CD14-positive monocyte (primary cell): Measurements from ENCODE around the gene CLEC11A. TPM values are rescaled to one million over a fixed set of nuclear protein-coding genes. Genes with fewer than 3 reads are reported as not detected.

ENCODE experiments used
- DNase-seq, 3 donors: peaks; one replicate each; pipeline ENCODE4 v3.0.0-alpha.2; 2011 to 2022
- H2AFZ ChIP-seq: 2 replicates; pipeline ENCODE4 v1.6.0; 2012; ENCODE audit warnings: mild to moderate bottlenecking, low read depth, low read length, inconsistent platforms; ENCODE audit not compliant: insufficient read depth, poor library complexity, severe bottlenecking
- H3K27ac ChIP-seq, 2 donors: 1 replicate in 1 of 2; 2 replicates in 1 of 2; pipeline ENCODE4 v1.5.1; 2012 to 2013; ENCODE audit warnings: low read length in 2 of 2, control low read depth in 1 of 2, inconsistent platforms in 1 of 2, low read depth in 1 of 2, mild to moderate bottlenecking in 1 of 2
- H3K27me3 ChIP-seq, 2 donors: one replicate each; pipeline versions ENCODE4 v1.6.0 to v1.6.1; 2011 to 2013; ENCODE audit warnings: low read length in 2 of 2; ENCODE audit not compliant: control insufficient read depth in 2 of 2, insufficient read depth in 2 of 2
- H3K36me3 ChIP-seq, 2 donors: replicated peaks in 1 of 2; 1 replicate in 1 of 2; 2 replicates in 1 of 2; pipeline versions ENCODE4 v1.5.1 to v1.6.1; 2012 to 2013; ENCODE audit warnings: low read length in 2 of 2, control low read depth in 1 of 2, inconsistent platforms in 1 of 2, mild to moderate bottlenecking in 1 of 2; ENCODE audit not compliant: insufficient read depth in 2 of 2, control insufficient read depth in 1 of 2
- H3K4me1 ChIP-seq, 2 donors: 1 replicate in 1 of 2; 2 replicates in 1 of 2; pipeline versions ENCODE4 v1.5.1 to v1.6.1; 2012 to 2013; ENCODE audit warnings: low read length in 2 of 2, control low read depth in 1 of 2, inconsistent platforms in 1 of 2, mild to moderate bottlenecking in 1 of 2, moderate library complexity in 1 of 2; ENCODE audit not compliant: insufficient read depth in 2 of 2, control insufficient read depth in 1 of 2
- H3K4me2 ChIP-seq: replicated peaks from 2 replicates; pipeline ENCODE3; 2012; ENCODE audit warnings: low read length, moderate library complexity, mild to moderate bottlenecking; ENCODE audit not compliant: poor library complexity, severe bottlenecking; ENCODE audit errors: extremely low read depth
- H3K4me3 ChIP-seq, 3 experiments: fragments of 200-600 bp in 1 of 3; sonication (generic) in 1 of 3; replicated peaks in 1 of 3; 1 replicate in 2 of 3; 2 replicates in 1 of 3; pipeline ENCODE4 v1.5.1; 2011 to 2013; ENCODE audit warnings: low read length in 3 of 3, mild to moderate bottlenecking in 3 of 3, control low read depth in 2 of 3, low read depth in 2 of 3, inconsistent platforms in 1 of 3, moderate library complexity in 1 of 3
- H3K79me2 ChIP-seq: 2 replicates; pipeline ENCODE4 v1.6.0; 2012; ENCODE audit warnings: mild to moderate bottlenecking, control low read depth, inconsistent platforms, low read length, moderate library complexity; ENCODE audit not compliant: insufficient read depth
- H3K9ac ChIP-seq: 2 replicates; pipeline ENCODE4 v1.6.0; 2017; ENCODE audit warnings: low read length, mild to moderate bottlenecking; ENCODE audit not compliant: insufficient read depth, poor library complexity, severe bottlenecking
- H3K9me3 ChIP-seq, 2 donors: replicated peaks in 1 of 2; 1 replicate in 1 of 2; 2 replicates in 1 of 2; pipeline versions ENCODE4 v1.5.1 to v1.6.1; 2012 to 2013; ENCODE audit warnings: low read length in 2 of 2, control low read depth in 1 of 2; ENCODE audit not compliant: control insufficient read depth in 1 of 2, insufficient read depth in 1 of 2
- H4K20me1 ChIP-seq: 2 replicates; pipeline ENCODE4 v1.6.0; 2012; ENCODE audit warnings: mild to moderate bottlenecking, low read length, control low read depth, moderate library complexity; ENCODE audit not compliant: insufficient read depth
- H3K27ac Mint-ChIP-seq, 7 donors: one replicate each; pipeline ENCODE4 v1.8.0; 2020; ENCODE audit warnings: mild to moderate bottlenecking in 7 of 7, mixed read lengths in 7 of 7, moderate library complexity in 6 of 7, inconsistent platforms in 2 of 7
- H3K27me3 Mint-ChIP-seq, 3 donors: one replicate each; pipeline ENCODE4 v1.8.0; 2021 to 2022; ENCODE audit warnings: low read depth in 3 of 3, mild to moderate bottlenecking in 3 of 3, mixed read lengths in 3 of 3, moderate library complexity in 3 of 3, inconsistent platforms in 1 of 3
- H3K36me3 Mint-ChIP-seq, 2 donors: one replicate each; pipeline ENCODE4 v1.8.0; 2020; ENCODE audit warnings: mixed read lengths in 2 of 2, inconsistent platforms in 1 of 2, mild to moderate bottlenecking in 1 of 2
- H3K4me1 Mint-ChIP-seq: one replicate; pipeline ENCODE4 v1.8.0; 2020; ENCODE audit warnings: mild to moderate bottlenecking, mixed read lengths
- H3K4me3 Mint-ChIP-seq, 2 donors: one replicate each; pipeline ENCODE4 v1.8.0; 2020; ENCODE audit warnings: mild to moderate bottlenecking in 2 of 2, mixed read lengths in 2 of 2, moderate library complexity in 1 of 2
- H3K9me3 Mint-ChIP-seq, 7 donors: one replicate each; pipeline ENCODE4 v1.8.0; 2020 to 2022; ENCODE audit warnings: mixed read lengths in 7 of 7, mild to moderate bottlenecking in 6 of 7, moderate library complexity in 6 of 7, inconsistent platforms in 2 of 7
- WGBS: methylation state at CpG from one replicate; pipeline ENCODE4 v1.1.5; 2013; ENCODE audit warnings: missing lambda C conversion rate; ENCODE audit not compliant: insufficient coverage; 5-methylcytosine and 5-hydroxymethylcytosine counted together
- intact Hi-C, 2 donors: fragments of 100-400 bp; cut with micrococcal nuclease; formaldehyde crosslinking; loops; one replicate each; pipeline versions ENCODE4 v1.15.0 to v1.15.1; 2023
- polyA plus RNA-seq, 3 donors: library from polyadenylated mRNA; depleted of rRNA in 1 of 3; unstranded in 2 of 3; stranded (reverse) in 1 of 3; fragments of 300-500 nt in 2 of 3; fragments of >200 nt in 1 of 3; fragmentation: Illumina TruSeq in 2 of 3; gene quantifications; 1 replicate in 2 of 3; 2 replicates in 1 of 3; pipeline ENCODE4 v1.2.3, GENCODE V29; 2012 to 2021
- TF ChIP-seq, protein P1 (sequence below): fragments of 200-600 bp; IDR thresholded peaks from one replicate; pipeline ENCODE4 v1.8.0; 2022; ENCODE audit warnings: antibody characterized with exemption, mild to moderate bottlenecking

The CLEC11A gene
- polyA plus RNA-seq, 3 donors, result 8.2 to 49.1 (median 12.4) TPM

DNA sequence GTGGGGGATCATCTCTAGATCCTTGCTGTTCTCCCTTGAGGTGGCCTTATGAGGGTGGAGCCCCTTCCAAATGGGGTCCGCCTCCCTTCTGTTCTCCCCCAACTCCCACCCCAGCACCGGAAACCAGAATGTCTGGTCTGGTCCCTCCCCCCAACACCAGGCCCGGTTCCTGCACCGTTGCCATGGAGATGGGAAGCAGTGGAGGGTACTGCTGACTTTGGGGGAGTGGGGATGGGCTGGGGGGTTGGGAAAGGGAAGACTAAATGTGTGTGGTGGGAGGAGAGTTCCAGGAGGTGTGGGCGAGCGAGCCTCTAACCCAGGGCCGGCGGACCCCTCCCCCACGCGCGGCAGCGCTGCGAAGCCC is 5.3 kb upstream of the CLEC11A start:
- H3K4me1 ChIP-seq, result peaks cover 8 to 15% of the 10 kb centered on the region in 2 donors
- peaks cover 5 to 34% of the 10 kb centered on the region in 2 donors for H3K27me3 ChIP-seq
- H3K4me1 Mint-ChIP-seq, result peaks cover 14% of the 10 kb centered on the region
- H3K4me3 Mint-ChIP-seq, result peak overlapping the region in 1 of 2 donors; percentile 70
- TF ChIP-seq, protein P1, sequence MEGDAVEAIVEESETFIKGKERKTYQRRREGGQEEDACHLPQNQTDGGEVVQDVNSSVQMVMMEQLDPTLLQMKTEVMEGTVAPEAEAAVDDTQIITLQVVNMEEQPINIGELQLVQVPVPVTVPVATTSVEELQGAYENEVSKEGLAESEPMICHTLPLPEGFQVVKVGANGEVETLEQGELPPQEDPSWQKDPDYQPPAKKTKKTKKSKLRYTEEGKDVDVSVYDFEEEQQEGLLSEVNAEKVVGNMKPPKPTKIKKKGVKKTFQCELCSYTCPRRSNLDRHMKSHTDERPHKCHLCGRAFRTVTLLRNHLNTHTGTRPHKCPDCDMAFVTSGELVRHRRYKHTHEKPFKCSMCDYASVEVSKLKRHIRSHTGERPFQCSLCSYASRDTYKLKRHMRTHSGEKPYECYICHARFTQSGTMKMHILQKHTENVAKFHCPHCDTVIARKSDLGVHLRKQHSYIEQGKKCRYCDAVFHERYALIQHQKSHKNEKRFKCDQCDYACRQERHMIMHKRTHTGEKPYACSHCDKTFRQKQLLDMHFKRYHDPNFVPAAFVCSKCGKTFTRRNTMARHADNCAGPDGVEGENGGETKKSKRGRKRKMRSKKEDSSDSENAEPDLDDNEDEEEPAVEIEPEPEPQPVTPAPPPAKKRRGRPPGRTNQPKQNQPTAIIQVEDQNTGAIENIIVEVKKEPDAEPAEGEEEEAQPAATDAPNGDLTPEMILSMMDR, result no peak
- 3% methylated on average over 5 of the region's 13 CpGs for WGBS
- intact Hi-C loops, result no loop called here
- H3K4me2 ChIP-seq, result peak overlapping the region; percentile 49
- no peak overlapping the region for H3K27ac Mint-ChIP-seq
- no peak overlapping the region for H3K9ac ChIP-seq
- no peaks in the 10 kb centered on the region for H4K20me1 ChIP-seq
- no peaks in the 10 kb centered on the region for H3K36me3 Mint-ChIP-seq
- H2AFZ ChIP-seq, result no peak overlapping the region
- no peak overlapping the region for H3K4me3 ChIP-seq
- H3K27me3 Mint-ChIP-seq, result peaks cover 38 to 66% (median 48%) of the 10 kb centered on the region in 3 donors
- peaks cover 0 to 5% (median 0%) of the 10 kb centered on the region in 7 donors for H3K9me3 Mint-ChIP-seq
- no peaks in the 10 kb centered on the region for H3K79me2 ChIP-seq
- no peak for DNase-seq
- H3K36me3 ChIP-seq, result no peaks in the 10 kb centered on the region
- H3K27ac ChIP-seq, result no peak overlapping the region
- no peaks in the 10 kb centered on the region for H3K9me3 ChIP-seq

DNA sequence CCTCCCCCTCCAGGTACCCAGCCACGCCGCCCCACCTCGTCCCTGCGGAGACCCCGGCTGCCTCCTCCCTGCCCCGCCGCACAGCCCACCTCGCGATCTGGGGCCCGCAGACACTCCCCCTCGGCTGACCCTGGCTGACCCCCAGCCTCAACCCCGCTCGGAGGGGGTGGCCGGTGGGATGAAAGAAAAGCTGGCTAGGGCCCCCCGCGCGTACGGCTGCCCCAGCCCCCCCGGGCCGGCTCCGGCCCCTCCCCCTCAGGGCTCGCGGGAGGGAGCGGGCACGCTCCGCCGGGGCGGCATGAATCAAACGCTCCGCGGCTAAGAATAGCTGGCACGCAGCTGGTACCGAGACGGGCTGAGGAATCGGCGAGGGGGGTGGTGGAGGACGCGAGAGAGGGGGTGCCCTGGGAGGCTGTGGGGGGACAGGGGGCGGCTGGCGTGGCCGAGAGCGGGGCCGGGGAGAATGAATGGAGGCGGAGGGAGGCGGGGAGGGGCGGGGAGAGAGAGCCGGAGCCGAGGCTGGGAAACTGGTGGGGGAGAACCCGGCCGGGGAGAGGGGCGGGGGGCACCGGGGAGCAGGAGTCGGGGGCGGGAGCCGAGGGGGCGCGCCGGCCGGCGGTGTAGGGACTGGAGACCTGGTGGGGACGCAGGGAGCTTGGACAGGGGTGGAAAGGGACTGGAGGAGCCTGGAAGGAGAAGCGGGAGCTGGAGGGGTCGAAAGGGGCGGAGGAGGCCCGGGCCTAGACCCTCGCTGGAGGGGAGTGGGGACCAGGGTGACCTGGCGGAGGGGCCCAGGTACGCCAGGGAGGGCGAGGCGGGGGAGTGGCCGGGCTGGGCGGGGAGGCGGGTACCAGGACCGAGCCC is 4.7 kb upstream of the CLEC11A start:
- intact Hi-C loops, result no loop called here
- H3K27me3 Mint-ChIP-seq, result peaks cover 40 to 71% (median 51%) of the 10 kb centered on the region in 3 donors
- H3K27ac ChIP-seq, result no peak overlapping the region
- 1% methylated on average over 33 of the region's 74 CpGs for WGBS
- H3K4me2 ChIP-seq, result peak overlapping the region; percentile 49
- no peaks in the 10 kb centered on the region for H3K79me2 ChIP-seq
- peaks cover 14 to 21% of the 10 kb centered on the region in 2 donors for H3K4me1 ChIP-seq
- no peaks in the 10 kb centered on the region for H3K36me3 ChIP-seq
- no peak overlapping the region for H3K27ac Mint-ChIP-seq
- H3K9me3 ChIP-seq, result no peaks in the 10 kb centered on the region
- peaks cover 0 to 6% (median 0%) of the 10 kb centered on the region in 7 donors for H3K9me3 Mint-ChIP-seq
- H2AFZ ChIP-seq, result no peak overlapping the region
- TF ChIP-seq, protein P1, result no peak
- H3K4me3 Mint-ChIP-seq, result peak overlapping the region in 1 of 2 donors; percentile 68
- H4K20me1 ChIP-seq, result no peaks in the 10 kb centered on the region
- H3K9ac ChIP-seq, result no peak overlapping the region
- no peak for DNase-seq
- H3K4me1 Mint-ChIP-seq, result peaks cover 20% of the 10 kb centered on the region
- no peaks in the 10 kb centered on the region for H3K36me3 Mint-ChIP-seq
- H3K27me3 ChIP-seq, result peaks cover 5 to 41% of the 10 kb centered on the region in 2 donors
- H3K4me3 ChIP-seq, result no peak overlapping the region
